Mesenteric fat pad (tissue), 1 donor: ENCODE measurements around the gene CS. TPM values are rescaled to one million over a fixed set of nuclear protein-coding genes. Genes with fewer than 3 reads are reported as not detected.
"Not testable (repeated sequence)": the region's sequence is repeated elsewhere in the genome, so short reads cannot be mapped to it uniquely, and the experiment has no call there.

ENCODE experiments used
- DNase-seq: peaks from one replicate; pipeline ENCODE4 v3.0.0-alpha.2; 2020; ENCODE audit warnings: low spot score
- total RNA-seq: library from RNA; stranded (reverse); fragmentation: NEBNext Ultra II Directional; extraction: Animal tissue kit (Norgen Biotek cat#: 25700); gene quantifications from one replicate; pipeline ENCODE4 v1.2.1, GENCODE V29; 2021
- donor health status: DM: yes; HTN: yes; CAD: no.

CS gene
- total RNA-seq, 1 donor from 2014 or later = 374 TPM

DNA sequence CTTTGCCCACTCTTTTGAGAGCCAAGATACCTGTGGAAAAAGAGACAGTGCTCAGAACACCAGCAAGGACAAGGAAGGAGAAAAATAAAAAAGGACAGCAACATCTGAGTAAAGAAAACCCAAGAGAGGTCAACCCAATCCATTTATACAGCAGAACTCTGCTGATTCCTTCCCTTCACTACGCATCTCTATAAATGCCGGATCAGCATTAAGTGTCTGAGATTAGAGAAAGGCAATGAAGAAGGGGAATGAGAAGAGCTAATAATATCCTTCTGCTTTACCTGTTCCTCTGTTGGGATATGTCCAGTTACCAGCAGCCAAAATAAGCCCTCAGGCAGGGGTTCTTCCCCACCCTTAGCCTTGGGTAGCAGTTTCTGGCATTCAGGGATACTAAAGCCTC lies 17.6 kb downstream of the CS start:
- DNase-seq = no peak

DNA sequence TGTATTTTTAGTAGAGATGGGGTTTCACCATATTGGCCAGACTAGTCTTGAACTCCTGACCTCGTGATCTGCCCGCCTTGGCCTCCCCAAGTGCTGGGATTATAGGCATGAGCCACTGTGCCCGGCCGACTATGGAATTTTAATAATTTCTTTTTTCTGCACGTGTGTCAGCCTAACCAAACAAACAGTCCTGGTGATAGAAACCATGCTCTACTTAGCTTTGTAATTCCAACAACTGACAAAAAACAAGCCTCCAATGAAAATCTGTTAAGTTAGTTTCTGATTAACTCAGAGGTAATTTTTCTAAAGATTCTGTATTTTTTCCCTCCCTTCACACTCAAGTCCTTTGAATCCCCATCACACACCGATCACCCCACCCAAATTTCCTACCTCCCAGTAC lies 18.1 kb downstream of the CS start:
- DNase-seq = no peak

DNA sequence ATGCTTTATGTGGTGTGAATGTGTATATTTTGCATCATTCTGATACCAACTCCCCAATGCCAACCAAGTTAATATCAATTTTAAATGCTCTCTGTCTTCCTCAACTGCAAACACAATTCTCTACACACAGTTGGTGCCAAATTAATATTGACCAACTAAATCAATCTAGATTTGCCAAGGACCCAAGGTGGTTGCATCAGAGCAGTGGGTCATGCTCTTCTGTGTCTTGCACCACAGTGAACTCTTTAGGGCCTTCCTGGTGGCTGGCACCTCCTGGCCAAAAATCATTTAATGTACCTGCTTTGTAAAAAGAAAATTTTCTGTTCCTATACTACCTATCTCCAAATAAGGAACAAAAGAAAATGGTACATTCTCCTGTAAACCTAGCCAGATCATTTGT lies 19.3 kb downstream of the CS start:
- DNase-seq = no peak

DNA sequence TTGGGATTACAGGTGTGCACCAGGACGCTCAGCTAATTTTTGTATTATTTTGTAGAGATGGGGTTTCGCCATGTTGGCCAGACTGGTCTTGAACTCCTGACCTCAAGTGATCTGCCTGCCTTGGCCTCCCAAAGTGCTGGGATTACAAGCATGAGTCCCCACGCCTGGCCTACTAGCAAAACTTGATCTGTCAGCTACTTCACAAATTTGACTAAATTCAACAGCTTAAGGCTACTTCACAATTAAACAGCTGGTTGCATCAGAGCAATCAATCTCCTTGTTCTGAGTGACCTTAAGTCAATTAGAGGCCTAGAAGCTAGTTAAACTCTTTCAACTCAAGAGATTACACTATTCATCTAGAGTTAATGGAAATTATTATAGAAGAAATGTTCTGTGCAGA lies 21.2 kb downstream of the CS start:
- no peak for DNase-seq

DNA sequence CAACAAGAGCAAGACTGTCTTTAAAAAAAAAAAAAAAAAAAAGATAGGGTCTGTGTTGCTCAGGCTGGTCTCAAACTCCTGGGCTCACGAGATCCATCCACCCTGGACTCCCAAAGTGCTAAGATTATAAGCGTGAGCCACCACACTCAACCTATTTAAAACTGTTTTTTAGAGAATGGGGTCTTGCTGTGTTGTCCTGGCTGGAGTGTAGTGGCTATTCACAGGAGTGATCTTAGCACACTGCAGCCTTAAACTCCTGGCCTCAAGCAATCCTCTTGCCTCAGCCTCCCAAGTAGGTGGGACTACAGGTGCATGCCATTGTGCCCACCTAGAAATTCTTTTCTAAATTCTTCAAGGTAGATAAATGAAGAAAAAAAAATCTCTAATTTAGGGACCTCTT lies 25.8 kb downstream of the CS start:
- DNase-seq = no peak

DNA sequence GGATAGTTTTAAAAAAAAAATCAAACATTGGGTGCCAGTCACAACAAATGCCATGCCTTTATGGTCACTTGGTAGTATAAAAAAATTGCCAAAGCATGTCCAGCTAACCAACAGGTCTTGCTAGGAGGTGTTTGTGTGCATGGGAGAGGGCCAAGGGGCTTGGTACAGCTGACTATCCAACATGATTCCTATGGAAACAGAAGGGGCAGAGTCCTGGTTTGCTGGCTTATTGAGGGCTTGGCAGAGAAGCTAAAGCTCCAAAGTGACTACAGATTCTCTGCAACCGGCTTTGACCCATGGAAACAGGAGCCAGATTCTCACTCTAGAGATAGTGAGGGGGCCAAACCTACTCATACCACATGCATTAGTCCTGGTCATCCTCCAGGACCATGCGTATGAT lies 27.7 kb downstream of the CS start:
- not testable (repeated sequence) for DNase-seq

DNA sequence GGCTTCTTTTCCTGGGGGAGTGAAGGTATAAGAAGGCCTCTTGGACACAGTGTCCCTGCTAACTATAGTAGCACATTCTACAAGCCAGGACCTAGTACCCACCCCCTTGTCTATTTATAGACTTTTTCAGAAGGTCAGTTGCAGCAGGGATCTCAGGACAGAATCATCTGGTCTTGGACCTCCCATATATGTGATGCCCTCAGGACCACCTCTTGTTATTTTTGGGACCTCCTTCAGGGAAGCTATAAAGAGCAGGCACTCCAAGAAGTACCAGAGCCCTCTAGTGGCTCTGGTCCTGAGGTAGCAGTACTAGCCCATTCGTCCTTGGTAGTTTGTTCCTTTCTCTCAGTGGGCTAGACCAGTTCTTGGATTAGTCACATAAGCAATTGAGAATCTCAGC lies 29.1 kb downstream of the CS start:
- DNase-seq = no peak

DNA sequence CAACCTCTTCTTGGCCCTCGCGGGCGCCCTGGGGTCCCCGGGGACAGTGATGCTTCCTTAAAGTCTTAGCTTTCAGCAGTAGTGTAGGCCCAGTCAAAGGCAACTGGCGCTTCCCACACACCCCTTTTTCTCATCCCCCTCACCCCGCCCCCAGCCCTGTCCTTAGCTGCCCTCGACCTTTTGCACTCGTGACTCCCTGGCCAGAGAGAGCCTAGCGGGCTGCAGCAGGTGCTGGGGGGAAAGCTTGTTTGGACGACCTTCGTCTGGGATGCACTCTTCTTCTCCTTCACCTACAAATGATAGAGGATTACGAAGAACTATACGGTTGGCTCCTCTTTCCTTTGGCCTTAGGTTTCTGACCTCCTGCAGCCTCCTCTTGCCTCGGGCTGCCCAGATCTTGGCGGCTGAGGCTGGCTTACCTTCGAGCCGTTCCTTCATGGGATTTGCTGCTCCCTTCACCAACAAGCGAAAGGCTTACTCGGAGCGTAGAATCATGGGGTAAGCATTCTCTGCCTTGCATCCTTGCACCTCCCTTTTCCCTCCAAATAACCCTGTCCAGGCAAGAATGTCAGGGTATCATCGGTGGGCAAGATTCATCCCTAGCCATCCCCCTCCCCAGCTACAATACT lies 32.6 kb downstream of the CS start:
- no peak for DNase-seq

DNA sequence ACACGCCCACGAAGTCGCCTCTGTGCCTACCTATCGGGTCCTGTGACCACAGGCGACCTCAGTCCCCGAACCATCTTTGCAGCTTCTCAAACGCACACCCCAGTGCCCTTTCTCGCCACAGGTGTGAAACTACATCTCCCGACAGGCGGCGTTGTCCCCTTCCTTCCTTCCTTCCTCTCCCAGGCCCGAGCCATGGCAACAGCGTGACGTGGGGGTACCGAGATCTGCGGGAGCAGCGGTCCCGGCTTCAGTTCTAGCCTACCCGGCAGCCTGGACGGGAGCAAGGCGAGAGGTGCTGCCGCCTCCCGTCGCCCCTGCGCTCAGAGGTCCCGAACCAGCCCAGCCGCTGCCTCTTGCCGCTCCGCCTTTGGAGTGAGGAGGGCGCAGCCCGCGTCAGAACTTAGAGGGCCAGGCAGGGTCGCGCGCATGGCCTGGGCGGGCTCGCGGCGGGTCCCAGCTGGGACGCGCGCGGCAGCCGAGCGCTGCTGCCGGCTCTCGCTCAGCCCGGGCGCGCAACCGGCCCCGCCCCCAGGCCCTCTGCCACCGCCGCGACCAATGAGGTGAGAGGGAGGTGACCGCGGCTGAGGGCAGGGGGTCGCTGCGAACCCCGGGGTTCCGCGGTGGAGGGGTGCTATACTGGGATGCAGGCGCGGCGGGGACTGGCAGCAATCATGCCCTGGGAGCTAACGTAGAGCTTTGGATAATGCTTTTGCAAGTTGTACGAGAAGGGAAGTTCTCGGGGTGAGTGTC lies 33.3 kb downstream of the CS start, which contains the start of gene COQ10A:
COQ10A (plus strand) TSS at position 250 of the 750 bp plus-strand sequence; CDS start at position 427, 177 bp downstream.
- peak; percentile 92 for DNase-seq

DNA sequence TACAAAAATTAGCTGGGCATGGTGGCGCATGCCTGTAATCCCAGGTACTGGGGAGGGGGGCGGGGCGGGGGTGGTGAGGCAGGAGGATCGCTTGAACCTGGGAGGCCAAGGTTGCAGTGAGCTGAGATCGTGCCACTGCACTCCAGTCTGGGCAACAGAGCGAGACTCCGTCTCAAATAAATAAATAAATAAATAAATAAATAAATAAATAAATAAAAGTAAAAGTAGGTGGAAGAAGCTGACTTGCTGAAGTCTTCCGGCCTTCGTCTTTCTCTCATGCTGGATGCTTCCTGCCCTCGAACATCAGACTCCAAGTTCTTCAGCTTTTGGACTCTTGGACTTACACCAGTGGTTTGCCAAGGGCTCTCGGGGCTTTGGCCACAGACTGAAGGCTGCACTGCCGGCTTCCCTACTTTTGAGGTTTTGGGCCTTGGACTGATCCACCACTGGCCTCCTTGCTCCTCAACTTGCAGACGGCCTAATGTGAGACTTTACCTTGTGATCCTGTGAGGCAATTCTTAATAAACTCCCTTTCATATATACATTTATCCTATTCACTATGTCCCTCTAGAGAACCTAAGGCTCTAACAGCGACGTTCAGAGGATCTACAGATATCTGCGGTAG lies 34.0 kb downstream of the CS start:
- DNase-seq = not testable (repeated sequence)

DNA sequence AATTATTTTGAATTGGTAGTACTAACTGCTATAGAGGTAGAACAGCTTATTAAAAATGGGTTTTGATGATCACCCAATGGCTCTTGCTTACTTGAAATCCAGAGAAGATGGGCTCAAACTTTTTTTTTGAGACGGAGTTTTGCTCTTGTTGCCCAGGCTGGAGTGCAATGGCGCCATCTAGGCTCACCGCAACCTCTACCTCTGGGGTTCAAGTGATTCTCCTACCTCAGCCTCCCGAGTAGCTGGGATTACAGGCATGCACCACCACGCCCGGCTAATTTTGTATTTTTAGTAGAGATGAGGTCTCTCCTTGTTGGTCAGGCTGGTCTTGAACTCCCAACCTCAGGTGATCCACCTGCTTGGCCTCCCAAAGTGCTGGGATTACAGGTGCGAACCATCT lies 37.2 kb downstream of the CS start:
- DNase-seq = not testable (repeated sequence)

DNA sequence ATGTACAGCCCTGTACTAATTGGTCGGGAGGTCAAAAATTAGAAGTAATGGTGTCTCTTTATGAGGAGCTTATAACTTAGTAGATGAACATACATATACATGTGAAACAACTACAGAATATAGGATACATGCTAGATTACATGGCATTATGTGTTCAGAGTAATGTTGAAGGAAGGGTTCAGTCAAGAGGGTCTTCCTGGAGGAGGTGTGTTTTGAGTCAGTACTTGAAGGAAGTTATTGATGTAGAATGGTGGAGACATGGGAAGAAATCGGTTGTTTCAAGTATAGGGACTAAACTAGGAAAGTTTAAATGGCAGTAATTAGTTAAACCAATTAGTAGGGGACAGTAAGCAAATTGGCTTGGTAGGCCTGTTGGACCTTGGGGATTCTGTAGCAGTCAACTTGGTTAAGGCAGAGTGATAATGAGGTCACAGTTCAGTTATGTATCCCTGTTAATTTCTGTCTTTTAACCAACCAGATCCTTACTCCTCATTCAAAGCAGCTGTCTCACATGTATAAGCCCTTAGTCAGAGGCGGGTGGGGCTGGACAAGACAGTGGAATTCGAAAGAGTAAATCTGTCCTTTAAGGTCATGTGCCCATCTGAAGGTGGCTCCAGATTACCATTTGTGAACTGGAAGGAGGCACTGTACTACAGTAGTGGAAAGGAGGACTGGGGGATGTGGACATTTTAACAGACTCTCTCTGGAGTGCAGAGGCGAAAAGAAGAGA lies 38.5 kb downstream of the CS start:
- DNase-seq = no peak

DNA sequence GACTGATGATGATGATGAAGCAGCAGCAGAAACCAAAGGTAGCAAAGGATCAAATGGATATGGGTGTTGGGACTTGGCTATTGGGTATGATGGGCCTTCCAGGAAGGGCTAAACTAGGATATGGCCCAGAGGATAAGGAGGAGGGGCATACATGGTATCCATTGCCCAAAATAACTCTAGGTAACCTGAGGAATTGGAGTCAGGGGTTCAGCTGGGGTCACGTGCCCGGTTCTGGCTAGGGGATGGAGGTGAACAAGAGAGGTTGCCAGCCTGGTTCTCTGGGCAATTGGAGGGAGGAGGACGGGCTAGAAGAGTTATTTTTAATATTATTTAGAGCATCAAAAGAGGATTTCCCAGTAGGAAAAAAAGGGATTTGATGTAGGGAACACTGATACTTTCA lies 39.2 kb downstream of the CS start:
- DNase-seq = no peak

DNA sequence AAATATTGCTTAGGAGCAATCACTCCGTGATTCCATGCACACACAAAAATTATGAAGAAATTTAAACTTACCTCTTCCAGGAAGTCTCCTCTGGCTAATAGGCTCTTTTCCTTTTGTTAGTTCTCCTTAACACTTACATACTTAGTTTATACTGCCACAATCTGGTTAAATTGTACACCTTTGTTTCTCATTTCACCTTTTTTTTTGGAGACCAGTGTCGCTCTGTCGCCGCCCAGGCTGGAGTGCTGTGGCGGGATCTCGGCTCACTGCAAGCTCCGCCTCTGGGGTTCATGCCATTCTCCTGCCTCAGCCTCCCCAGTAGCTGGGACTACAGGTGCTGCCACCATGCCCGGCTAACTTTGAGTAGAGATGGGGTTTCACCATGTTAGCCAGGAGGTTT lies 39.8 kb downstream of the CS start:
- DNase-seq = no peak

DNA sequence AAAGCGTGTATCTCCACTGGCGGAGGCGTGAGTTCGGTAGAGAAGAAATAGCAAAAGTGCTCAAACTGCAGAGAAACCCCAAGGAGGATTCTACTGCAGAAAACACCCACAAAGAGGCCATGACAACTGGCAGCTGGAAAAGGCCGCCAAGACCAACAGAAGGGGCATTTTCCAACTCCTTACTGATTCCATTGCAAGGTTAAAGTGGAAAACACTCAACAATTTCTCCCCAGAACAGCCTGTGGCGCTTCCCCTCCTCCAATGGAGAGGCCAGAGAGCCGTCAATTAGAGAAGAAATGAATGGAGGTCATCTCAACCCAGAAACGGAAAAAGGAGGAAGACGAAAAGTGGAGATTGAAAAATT lies 41.3 kb downstream of the CS start:
- no peak for DNase-seq

DNA sequence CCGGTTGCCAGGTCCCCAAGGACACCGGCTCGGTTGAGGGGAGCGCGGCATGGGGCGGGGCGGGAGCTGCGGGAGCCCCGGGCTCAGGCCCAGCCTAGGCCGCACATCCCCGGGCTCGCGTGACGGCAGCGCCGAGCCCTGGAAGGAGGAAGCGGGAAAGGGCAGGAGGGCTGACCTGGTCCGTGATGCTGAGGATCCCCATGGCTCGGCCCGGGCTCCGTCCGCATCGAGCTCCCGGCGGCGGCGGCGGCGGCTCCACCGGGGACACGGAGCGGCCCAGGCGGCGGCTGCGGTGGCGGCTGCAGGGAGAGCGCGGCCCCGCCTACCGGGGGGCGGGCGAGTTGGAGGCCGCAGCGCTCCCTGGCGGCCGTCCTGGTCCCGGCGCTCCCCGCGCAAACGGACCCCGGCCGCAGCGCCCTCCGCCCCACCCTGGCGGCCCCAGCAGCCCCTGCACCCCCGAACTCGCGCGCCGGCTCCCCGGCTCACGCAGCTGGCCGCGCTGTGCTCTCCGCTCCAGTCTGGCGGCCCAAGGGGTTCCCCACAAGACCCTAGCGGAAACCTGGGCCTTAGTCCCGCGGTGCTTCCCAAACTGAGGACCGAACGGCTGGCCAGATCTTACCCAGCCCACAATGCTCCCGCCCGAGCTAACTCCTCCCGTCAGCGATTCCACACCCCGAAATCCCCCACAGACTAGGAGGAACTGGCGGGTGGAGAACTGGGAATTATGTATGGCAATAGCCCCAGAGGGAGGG lies 41.9 kb downstream of the CS start, which contains the start of gene ANKRD52:
ANKRD52 (minus strand) TSS at position 317 of the 752 bp plus-strand sequence; CDS start at position 202, 115 bp downstream.
- DNase-seq = peak; percentile 92

DNA sequence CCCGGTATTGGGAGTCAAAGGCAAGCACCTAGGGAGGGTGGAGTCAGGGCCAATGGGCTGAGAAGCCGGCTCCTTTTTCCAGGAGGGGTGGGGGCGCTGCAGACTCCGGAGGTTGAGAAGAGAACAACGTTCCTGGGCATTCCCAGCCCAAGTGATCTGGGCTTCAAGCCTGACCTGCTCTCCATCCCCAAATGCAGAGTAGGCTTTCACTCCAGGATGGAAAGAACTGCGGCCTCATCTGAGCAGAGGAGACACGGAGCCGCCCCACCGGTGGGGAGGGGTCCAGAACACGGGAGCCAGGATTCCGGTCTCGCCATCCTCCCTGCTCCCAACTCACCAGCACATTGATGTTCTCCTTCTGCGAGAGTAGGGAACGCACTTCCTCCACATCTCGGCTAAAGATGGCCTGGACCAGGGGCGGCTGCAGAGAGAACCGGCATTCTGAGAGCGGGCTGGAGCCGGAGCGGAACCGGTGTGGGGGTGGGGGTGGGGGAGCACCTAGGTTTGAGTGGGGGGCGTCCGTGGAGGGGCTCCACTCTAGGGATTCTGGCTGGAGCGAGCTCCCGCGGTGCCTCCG lies 42.6 kb downstream of the CS start:
- DNase-seq = no peak

DNA sequence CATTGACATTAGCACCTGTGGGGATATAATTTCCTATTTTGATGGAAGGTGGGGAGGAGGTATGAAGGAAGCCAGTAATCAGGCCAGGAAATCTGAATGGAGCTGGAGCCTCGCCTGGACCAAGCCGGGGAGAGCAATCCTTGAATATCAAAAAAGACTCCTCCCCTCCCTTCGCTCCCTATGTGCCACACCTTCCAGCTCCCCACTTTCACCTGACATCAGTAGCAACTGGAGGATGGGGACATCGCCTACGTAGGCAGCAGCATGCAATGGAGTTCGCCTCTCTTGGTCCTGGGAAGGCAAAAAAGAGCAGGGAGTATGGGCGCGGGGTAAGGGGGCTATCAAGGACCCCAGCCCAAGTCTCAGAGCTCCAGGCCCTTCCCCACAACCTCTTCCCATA lies 43.1 kb downstream of the CS start:
- no peak for DNase-seq

DNA sequence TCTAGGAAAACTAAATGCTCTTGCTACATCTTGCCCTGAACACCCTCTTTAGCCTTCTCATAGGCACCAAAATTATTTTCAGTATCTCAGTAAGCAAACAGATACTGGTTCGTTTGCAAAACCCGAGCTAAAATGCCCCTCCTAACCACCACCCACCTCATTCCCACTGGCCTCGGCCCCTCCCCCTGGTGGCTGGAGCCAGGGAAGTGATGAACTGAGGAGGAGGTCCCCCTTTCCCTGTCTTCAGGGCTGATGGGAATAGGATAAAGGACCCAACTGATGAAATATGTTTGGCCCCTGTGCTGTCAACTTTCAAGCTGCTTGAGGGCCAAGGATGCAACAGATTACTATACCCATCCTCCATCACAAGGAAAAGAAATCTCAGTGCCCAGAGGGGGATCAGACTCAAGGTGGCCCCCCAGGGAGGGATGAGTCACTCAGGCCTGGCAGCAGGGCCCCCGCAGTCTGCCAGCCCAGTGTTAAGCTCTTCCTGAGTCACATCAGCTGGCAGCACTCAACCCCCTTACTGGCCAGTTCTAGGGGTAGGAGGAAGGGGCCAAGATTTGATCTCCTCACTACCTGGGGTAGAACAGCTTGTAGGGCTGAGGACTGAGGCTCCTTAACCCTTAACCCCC lies 43.7 kb downstream of the CS start:
- no peak for DNase-seq

DNA sequence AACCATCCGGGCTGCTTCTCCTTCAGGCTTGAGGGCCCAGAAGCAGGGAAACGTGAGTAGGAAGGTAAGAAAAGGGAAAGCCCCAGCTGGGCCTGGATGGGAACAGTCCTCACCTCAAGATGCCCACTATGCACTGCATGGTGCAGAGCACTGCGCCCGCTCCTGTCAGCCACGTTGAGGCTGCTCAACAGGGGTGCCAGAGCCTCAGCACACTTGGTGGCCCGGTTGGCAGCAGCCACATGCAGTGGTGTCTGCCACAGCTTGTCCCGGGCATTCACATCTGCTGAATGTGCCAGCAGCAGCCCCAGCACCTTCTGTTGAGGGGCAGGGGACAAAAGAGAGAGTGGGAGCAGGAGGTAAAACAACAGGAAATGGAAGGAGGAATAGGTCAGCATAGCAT lies 44.5 kb downstream of the CS start:
- no peak for DNase-seq
